Measurements from ENCODE around the gene FRY.

Gene FRY

DNA sequence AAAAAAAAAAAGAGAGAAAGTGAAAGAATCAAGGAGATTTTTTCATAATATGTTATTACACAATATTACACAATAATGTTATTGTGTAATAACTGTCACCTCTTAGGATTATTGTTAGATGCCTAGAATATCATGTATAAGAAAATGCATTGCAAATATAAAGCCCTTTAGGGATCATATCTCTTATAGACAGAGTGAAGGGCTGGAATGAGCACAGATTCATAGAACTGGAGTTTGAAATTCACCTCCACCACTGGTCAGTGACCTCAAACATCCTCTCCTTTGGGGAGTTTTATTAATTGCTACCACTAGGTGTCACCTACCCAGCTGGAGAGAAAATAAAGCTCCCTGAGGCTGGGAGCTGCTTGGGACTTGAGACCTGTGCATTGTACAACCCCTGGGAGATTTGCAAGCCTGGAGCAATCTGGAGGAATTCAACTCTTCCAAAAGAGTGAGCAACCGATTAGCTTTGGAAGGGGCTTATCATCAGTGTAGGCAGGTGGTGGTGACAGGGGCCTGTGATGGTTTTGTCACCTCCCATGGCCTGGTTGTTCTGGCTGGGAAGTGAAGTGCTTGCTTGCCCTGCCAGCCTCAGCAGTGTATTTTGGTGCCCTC, 30.3 kb upstream of the FRY start:
- TF ChIP-seq TCF12 (IDR thresholded peaks at IDR 0.05; ENCODE audit: low read depth): no peak
- peak; percentile 44 for TF ChIP-seq RAD21 (IDR thresholded peaks at IDR 0.05; ENCODE audit: low read depth)
- TF ChIP-seq YY1 (IDR thresholded peaks at IDR 0.05; ENCODE audit: low read depth): no peak
- 0 out of 2 replicates have a peak, but pooled peaks have one; percentile 19 for TF ChIP-seq CEBPB (IDR thresholded peaks at IDR 0.05)

DNA sequence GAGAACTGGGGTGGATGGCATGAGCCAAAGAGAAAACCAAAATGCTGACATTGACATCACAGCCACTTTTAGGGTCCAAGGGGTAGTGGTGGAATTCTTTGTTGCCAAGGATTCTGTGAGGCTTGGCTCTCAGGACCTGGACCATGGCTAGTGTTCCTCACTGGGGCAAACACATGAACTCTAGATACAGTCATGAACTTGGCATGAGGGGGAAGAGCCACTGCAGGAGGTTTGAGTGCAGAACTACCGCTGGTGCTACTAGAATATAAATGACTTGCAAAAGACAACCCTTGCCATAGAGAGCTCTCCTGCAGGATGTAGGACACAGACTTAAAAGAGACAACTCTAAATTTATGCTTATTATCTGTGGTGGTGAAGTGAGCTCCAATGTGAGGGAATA, 29.8 kb upstream of the FRY start:
- no peak for TF ChIP-seq FOXM1 (IDR thresholded peaks at IDR 0.05; ENCODE audit: borderline replicate concordance, low read depth)
- TF ChIP-seq CEBPB (IDR thresholded peaks at IDR 0.05): no peak
- no peak for TF ChIP-seq NFIC (IDR thresholded peaks at IDR 0.05)
- TF ChIP-seq, protein P1, sequence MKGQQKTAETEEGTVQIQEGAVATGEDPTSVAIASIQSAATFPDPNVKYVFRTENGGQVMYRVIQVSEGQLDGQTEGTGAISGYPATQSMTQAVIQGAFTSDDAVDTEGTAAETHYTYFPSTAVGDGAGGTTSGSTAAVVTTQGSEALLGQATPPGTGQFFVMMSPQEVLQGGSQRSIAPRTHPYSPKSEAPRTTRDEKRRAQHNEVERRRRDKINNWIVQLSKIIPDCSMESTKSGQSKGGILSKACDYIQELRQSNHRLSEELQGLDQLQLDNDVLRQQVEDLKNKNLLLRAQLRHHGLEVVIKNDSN (IDR thresholded peaks at IDR 0.05): no peak
- TF ChIP-seq, protein P2, sequence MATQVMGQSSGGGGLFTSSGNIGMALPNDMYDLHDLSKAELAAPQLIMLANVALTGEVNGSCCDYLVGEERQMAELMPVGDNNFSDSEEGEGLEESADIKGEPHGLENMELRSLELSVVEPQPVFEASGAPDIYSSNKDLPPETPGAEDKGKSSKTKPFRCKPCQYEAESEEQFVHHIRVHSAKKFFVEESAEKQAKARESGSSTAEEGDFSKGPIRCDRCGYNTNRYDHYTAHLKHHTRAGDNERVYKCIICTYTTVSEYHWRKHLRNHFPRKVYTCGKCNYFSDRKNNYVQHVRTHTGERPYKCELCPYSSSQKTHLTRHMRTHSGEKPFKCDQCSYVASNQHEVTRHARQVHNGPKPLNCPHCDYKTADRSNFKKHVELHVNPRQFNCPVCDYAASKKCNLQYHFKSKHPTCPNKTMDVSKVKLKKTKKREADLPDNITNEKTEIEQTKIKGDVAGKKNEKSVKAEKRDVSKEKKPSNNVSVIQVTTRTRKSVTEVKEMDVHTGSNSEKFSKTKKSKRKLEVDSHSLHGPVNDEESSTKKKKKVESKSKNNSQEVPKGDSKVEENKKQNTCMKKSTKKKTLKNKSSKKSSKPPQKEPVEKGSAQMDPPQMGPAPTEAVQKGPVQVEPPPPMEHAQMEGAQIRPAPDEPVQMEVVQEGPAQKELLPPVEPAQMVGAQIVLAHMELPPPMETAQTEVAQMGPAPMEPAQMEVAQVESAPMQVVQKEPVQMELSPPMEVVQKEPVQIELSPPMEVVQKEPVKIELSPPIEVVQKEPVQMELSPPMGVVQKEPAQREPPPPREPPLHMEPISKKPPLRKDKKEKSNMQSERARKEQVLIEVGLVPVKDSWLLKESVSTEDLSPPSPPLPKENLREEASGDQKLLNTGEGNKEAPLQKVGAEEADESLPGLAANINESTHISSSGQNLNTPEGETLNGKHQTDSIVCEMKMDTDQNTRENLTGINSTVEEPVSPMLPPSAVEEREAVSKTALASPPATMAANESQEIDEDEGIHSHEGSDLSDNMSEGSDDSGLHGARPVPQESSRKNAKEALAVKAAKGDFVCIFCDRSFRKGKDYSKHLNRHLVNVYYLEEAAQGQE (IDR thresholded peaks at IDR 0.05; ENCODE audit: low read depth): no peak
- no peak for TF ChIP-seq EGR1 (IDR thresholded peaks at IDR 0.05)
- TF ChIP-seq YY1 (IDR thresholded peaks at IDR 0.05; ENCODE audit: low read depth): no peak
- no peak for TF ChIP-seq EP300 (IDR thresholded peaks at IDR 0.05; ENCODE audit: borderline replicate concordance)
- no peak for TF ChIP-seq TEAD4 (IDR thresholded peaks at IDR 0.05)
- TF ChIP-seq TAF1 (IDR thresholded peaks at IDR 0.05; ENCODE audit: low read depth): no peak
- no peak for TF ChIP-seq CREB1 (IDR thresholded peaks at IDR 0.05; ENCODE audit: low read depth)
- no peak for TF ChIP-seq ZBTB7A (IDR thresholded peaks at IDR 0.05; ENCODE audit: low read depth)
- no peak for TF ChIP-seq TCF12 (IDR thresholded peaks at IDR 0.05; ENCODE audit: low read depth)
- TF ChIP-seq, protein P3, sequence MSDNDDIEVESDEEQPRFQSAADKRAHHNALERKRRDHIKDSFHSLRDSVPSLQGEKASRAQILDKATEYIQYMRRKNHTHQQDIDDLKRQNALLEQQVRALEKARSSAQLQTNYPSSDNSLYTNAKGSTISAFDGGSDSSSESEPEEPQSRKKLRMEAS (IDR thresholded peaks at IDR 0.05): no peak
- no peak for TF ChIP-seq RAD21 (IDR thresholded peaks at IDR 0.05; ENCODE audit: low read depth)

DNA sequence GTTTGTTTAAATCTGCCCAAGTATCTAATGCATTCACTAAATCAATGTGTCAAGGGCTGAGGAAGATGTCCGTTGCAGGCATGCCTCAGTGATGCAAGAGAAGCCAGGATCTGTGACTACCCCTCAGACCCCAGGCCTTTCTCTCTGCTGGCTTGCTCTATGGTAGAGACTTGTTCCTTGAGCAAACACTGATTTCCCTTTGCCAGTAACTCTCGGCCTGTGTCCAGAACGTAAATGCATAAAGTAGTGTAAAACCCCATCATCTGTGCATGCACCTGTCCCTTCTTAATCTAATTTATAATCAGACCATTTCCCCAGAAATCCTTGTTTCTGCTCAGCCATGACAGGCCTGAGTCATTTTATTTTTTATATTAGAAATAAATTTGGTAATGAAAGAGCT, 28.7 kb upstream of the FRY start:
- TF ChIP-seq, protein P3 (IDR thresholded peaks at IDR 0.05): no peak
- no peak for TF ChIP-seq ZBTB7A (IDR thresholded peaks at IDR 0.05; ENCODE audit: low read depth)
- no peak for TF ChIP-seq TEAD4 (IDR thresholded peaks at IDR 0.05)
- TF ChIP-seq CREB1 (IDR thresholded peaks at IDR 0.05; ENCODE audit: low read depth): no peak
- no peak for TF ChIP-seq RAD21 (IDR thresholded peaks at IDR 0.05; ENCODE audit: low read depth)
- no peak for TF ChIP-seq EGR1 (IDR thresholded peaks at IDR 0.05)
- no peak for TF ChIP-seq EP300 (IDR thresholded peaks at IDR 0.05; ENCODE audit: borderline replicate concordance)
- TF ChIP-seq YY1 (IDR thresholded peaks at IDR 0.05; ENCODE audit: low read depth): no peak
- TF ChIP-seq TCF12 (IDR thresholded peaks at IDR 0.05; ENCODE audit: low read depth): no peak
- TF ChIP-seq NFIC (IDR thresholded peaks at IDR 0.05): no peak
- TF ChIP-seq, protein P2 (IDR thresholded peaks at IDR 0.05; ENCODE audit: low read depth): no peak
- TF ChIP-seq, protein P1 (IDR thresholded peaks at IDR 0.05): no peak
- TF ChIP-seq FOXM1 (IDR thresholded peaks at IDR 0.05; ENCODE audit: borderline replicate concordance, low read depth): no peak
- TF ChIP-seq CEBPB (IDR thresholded peaks at IDR 0.05): no peak
- TF ChIP-seq TAF1 (IDR thresholded peaks at IDR 0.05; ENCODE audit: low read depth): no peak

DNA sequence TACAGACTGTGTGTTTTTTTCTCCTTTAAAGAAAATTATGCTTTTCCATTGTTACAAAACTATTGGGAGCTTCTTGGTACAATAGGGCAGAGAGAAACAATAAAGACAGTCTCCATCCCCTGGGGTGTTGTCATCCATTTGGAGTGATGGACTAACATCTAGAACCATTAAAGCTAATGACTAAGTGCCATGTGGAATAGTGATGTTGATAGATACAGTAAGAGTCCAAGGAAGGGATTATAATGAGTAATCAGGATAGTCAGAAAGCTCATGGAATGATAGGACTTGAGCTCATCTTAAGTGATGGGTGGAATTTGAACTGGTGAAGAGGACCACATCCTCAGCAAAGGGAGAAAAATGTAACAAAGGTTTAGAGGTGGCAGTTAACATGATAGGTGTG, 24.1 kb upstream of the FRY start:
- TF ChIP-seq CREB1 (IDR thresholded peaks at IDR 0.05; ENCODE audit: low read depth): no peak
- no peak for TF ChIP-seq FOXM1 (IDR thresholded peaks at IDR 0.05; ENCODE audit: borderline replicate concordance, low read depth)
- TF ChIP-seq TEAD4 (IDR thresholded peaks at IDR 0.05): no peak
- no peak for TF ChIP-seq NFIC (IDR thresholded peaks at IDR 0.05)
- TF ChIP-seq, protein P3 (IDR thresholded peaks at IDR 0.05): no peak
- TF ChIP-seq RAD21 (IDR thresholded peaks at IDR 0.05; ENCODE audit: low read depth): no peak
- TF ChIP-seq, protein P1 (IDR thresholded peaks at IDR 0.05): no peak

DNA sequence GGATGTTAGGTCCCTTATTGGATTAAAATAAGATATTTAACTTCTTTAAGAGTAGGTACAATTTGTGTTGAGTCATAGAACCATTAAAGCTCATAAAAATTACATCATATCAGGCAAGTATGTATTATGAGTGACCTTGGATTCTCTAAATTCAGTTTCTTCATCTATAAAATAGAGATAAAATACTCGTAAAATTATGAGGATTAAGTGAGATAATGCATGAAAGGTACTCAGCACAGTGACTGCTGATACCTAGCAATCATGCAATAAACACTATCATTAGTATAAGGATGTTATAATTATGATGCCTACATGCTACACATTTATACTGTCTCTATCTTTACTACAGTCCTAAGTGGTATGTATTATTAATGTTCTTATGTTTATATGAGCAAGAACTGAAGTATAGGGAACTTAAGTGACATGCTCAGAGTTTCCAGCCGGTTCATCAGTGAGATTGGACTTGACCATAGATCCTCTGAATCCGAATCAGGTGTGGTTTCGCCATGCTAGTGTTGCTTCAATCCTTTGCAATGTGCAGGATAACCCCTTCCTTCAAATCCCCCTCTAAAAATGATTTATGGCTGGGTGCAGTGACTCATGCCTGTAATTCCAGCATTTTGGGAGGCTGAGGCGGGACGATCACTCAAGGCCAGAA, 22.9 kb upstream of the FRY start:
- TF ChIP-seq TCF12 (IDR thresholded peaks at IDR 0.05; ENCODE audit: low read depth) (no peak), FOXM1 (IDR thresholded peaks at IDR 0.05; ENCODE audit: borderline replicate concordance, low read depth) (no peak), TEAD4 (IDR thresholded peaks at IDR 0.05) (no peak), EGR1 (IDR thresholded peaks at IDR 0.05) (no peak), ZBTB7A (IDR thresholded peaks at IDR 0.05; ENCODE audit: low read depth) (no peak), NFIC (IDR thresholded peaks at IDR 0.05) (no peak), YY1 (IDR thresholded peaks at IDR 0.05; ENCODE audit: low read depth) (no peak), CREB1 (IDR thresholded peaks at IDR 0.05; ENCODE audit: low read depth) (no peak), RAD21 (IDR thresholded peaks at IDR 0.05; ENCODE audit: low read depth) (no peak), CEBPB (IDR thresholded peaks at IDR 0.05) (no peak)
- TF ChIP-seq, protein P2 (IDR thresholded peaks at IDR 0.05; ENCODE audit: low read depth): no peak
- TF ChIP-seq, protein P1 (IDR thresholded peaks at IDR 0.05): no peak
- TF ChIP-seq, protein P3 (IDR thresholded peaks at IDR 0.05): no peak
